ENCODE measurements around the gene TUBA4B. TPM values are rescaled to one million over a fixed set of nuclear protein-coding genes. Genes with fewer than 3 reads are reported as not detected.
A peak's percentile ranks its signal among the peaks of the same experiment; 100 is the strongest.

The TUBA4B gene
- total RNA-seq, 4 donors from 2014 or later: 0.43 to 0.83 TPM; not detected in 2

GRCh38 chr2:219279151-219279915, 26.3 kb downstream of the TUBA4B start, which contains the start of gene DNAJB2:
DNAJB2 (plus strand) TSS chr2:219279366; CDS start chr2:219279834, 468 bp downstream.
- Histone ChIP-seq H3K4me3 (peak within 1 kb of the TSS; percentile 58 to 77), H3K27me3 (no peaks in the 10 kb centered on the region), H3K36me3 (no peaks in the 10 kb centered on the region), H3K27ac (peak within 1 kb of the TSS; percentile 99), H3K4me1 (peaks cover 8 to 10% of the 10 kb centered on the region in 2 donors), H3K9me3 (no peaks in the 10 kb centered on the region)
- intact Hi-C loops (cut with DNase I; ENCODE audit: low total_unique reads): no loop called here
- peak; percentile 89 to 95 for TF ChIP-seq POLR2A (IDR thresholded peaks at IDR 0.05)
- peak in 2 of 4 experiments; percentile 4 to 33 for TF ChIP-seq CTCF (IDR thresholded peaks at IDR 0.05)
- DNase-seq: peak; percentile 99

GRCh38 chr2:219279916-219280516, 27.0 kb downstream of the TUBA4B start:
- DNase-seq: no peak
- no peaks in the 10 kb centered on the region for H3K27me3 ChIP-seq
- peaks cover 8 to 10% of the 10 kb centered on the region in 2 donors for H3K4me1 ChIP-seq
- no peaks in the 10 kb centered on the region for H3K9me3 ChIP-seq
- intact Hi-C loops (cut with DNase I; ENCODE audit: low total_unique reads): no loop called here
- peak overlapping the region; percentile 58 to 77 for H3K4me3 ChIP-seq
- no peaks in the 10 kb centered on the region for H3K36me3 ChIP-seq
- TF ChIP-seq POLR2A (IDR thresholded peaks at IDR 0.05) (no peak), CTCF (IDR thresholded peaks at IDR 0.05) (no peak)
- H3K27ac ChIP-seq: peak overlapping the region; percentile 99

GRCh38 chr2:219280651-219281050, 27.6 kb downstream of the TUBA4B start:
- Histone ChIP-seq H3K9me3 (no peaks in the 10 kb centered on the region), H3K36me3 (no peaks in the 10 kb centered on the region), H3K27ac (peak overlapping the region; percentile 99), H3K4me1 (peaks cover 8 to 10% of the 10 kb centered on the region in 2 donors), H3K4me3 (no peak overlapping the region), H3K27me3 (no peaks in the 10 kb centered on the region)
- no peak for DNase-seq
- intact Hi-C loops (cut with DNase I; ENCODE audit: low total_unique reads): no loop called here
- no peak for TF ChIP-seq POLR2A (IDR thresholded peaks at IDR 0.05)
- no peak for TF ChIP-seq CTCF (IDR thresholded peaks at IDR 0.05)

GRCh38 chr2:219281588-219281987, 28.5 kb downstream of the TUBA4B start:
- Histone ChIP-seq H3K27ac (peak overlapping the region; percentile 26 to 40), H3K9me3 (no peaks in the 10 kb centered on the region), H3K36me3 (no peaks in the 10 kb centered on the region), H3K27me3 (no peaks in the 10 kb centered on the region), H3K4me1 (peaks cover 8 to 10% of the 10 kb centered on the region in 2 donors), H3K4me3 (no peak overlapping the region)
- TF ChIP-seq CTCF (IDR thresholded peaks at IDR 0.05): no peak
- TF ChIP-seq POLR2A (IDR thresholded peaks at IDR 0.05): no peak
- no peak for DNase-seq
- intact Hi-C loops (cut with DNase I; ENCODE audit: low total_unique reads): no loop called here

GRCh38 chr2:219282375-219282774, 29.3 kb downstream of the TUBA4B start:
- H3K4me3 ChIP-seq: no peak overlapping the region
- peak overlapping the region; percentile 40 to 42 for H3K27ac ChIP-seq
- intact Hi-C loops (cut with DNase I; ENCODE audit: low total_unique reads): no loop called here
- peaks cover 8 to 10% of the 10 kb centered on the region in 2 donors for H3K4me1 ChIP-seq
- H3K27me3 ChIP-seq: no peaks in the 10 kb centered on the region
- no peaks in the 10 kb centered on the region for H3K36me3 ChIP-seq
- no peaks in the 10 kb centered on the region for H3K9me3 ChIP-seq
- DNase-seq: no peak
- no peak for TF ChIP-seq POLR2A (IDR thresholded peaks at IDR 0.05)
- TF ChIP-seq CTCF (IDR thresholded peaks at IDR 0.05): no peak
